ENCODE measurements around the gene TSPAN14. TPM values are rescaled to one million over a fixed set of nuclear protein-coding genes. Genes with fewer than 3 reads are reported as not detected.

The TSPAN14 gene
- total and polyA plus RNA-seq, 2 of the 8 experiments (the other 6 are each of a cell fraction or from before 2014, with no cell fraction given): 47.4 to 57.8 TPM

DNA sequence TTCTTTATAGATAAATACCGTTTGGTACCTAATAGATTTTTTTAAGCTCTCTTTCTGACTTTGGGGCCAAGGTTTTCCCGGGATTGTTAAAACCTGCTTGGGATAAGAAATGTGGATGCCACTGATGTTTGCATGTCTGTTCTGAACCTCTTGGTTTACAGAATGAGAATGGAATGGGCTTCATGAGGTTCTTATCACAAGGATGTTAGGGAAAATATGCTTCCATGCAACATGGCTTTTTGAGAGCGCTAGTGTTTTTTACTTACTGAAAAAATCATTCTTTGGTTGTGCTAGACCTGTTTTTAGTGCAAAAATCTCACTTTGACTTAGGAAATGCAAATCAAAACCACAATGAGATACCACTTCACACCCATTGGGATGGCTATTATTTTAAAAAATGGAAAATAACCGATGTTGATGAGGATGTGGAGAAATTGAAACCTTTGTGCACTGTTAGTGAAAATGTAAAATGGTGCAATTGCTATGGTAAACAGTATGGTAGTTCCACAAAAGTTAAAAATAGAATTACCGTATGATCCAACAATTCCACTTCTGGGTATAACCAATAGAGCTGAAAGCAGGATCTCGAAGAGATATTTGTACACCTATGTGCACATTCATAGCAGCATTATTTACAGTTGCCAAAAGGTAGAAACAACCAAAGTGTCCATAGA, 38.9 kb downstream of the TSPAN14 start (continued):
- TF ChIP-seq, protein P1, sequence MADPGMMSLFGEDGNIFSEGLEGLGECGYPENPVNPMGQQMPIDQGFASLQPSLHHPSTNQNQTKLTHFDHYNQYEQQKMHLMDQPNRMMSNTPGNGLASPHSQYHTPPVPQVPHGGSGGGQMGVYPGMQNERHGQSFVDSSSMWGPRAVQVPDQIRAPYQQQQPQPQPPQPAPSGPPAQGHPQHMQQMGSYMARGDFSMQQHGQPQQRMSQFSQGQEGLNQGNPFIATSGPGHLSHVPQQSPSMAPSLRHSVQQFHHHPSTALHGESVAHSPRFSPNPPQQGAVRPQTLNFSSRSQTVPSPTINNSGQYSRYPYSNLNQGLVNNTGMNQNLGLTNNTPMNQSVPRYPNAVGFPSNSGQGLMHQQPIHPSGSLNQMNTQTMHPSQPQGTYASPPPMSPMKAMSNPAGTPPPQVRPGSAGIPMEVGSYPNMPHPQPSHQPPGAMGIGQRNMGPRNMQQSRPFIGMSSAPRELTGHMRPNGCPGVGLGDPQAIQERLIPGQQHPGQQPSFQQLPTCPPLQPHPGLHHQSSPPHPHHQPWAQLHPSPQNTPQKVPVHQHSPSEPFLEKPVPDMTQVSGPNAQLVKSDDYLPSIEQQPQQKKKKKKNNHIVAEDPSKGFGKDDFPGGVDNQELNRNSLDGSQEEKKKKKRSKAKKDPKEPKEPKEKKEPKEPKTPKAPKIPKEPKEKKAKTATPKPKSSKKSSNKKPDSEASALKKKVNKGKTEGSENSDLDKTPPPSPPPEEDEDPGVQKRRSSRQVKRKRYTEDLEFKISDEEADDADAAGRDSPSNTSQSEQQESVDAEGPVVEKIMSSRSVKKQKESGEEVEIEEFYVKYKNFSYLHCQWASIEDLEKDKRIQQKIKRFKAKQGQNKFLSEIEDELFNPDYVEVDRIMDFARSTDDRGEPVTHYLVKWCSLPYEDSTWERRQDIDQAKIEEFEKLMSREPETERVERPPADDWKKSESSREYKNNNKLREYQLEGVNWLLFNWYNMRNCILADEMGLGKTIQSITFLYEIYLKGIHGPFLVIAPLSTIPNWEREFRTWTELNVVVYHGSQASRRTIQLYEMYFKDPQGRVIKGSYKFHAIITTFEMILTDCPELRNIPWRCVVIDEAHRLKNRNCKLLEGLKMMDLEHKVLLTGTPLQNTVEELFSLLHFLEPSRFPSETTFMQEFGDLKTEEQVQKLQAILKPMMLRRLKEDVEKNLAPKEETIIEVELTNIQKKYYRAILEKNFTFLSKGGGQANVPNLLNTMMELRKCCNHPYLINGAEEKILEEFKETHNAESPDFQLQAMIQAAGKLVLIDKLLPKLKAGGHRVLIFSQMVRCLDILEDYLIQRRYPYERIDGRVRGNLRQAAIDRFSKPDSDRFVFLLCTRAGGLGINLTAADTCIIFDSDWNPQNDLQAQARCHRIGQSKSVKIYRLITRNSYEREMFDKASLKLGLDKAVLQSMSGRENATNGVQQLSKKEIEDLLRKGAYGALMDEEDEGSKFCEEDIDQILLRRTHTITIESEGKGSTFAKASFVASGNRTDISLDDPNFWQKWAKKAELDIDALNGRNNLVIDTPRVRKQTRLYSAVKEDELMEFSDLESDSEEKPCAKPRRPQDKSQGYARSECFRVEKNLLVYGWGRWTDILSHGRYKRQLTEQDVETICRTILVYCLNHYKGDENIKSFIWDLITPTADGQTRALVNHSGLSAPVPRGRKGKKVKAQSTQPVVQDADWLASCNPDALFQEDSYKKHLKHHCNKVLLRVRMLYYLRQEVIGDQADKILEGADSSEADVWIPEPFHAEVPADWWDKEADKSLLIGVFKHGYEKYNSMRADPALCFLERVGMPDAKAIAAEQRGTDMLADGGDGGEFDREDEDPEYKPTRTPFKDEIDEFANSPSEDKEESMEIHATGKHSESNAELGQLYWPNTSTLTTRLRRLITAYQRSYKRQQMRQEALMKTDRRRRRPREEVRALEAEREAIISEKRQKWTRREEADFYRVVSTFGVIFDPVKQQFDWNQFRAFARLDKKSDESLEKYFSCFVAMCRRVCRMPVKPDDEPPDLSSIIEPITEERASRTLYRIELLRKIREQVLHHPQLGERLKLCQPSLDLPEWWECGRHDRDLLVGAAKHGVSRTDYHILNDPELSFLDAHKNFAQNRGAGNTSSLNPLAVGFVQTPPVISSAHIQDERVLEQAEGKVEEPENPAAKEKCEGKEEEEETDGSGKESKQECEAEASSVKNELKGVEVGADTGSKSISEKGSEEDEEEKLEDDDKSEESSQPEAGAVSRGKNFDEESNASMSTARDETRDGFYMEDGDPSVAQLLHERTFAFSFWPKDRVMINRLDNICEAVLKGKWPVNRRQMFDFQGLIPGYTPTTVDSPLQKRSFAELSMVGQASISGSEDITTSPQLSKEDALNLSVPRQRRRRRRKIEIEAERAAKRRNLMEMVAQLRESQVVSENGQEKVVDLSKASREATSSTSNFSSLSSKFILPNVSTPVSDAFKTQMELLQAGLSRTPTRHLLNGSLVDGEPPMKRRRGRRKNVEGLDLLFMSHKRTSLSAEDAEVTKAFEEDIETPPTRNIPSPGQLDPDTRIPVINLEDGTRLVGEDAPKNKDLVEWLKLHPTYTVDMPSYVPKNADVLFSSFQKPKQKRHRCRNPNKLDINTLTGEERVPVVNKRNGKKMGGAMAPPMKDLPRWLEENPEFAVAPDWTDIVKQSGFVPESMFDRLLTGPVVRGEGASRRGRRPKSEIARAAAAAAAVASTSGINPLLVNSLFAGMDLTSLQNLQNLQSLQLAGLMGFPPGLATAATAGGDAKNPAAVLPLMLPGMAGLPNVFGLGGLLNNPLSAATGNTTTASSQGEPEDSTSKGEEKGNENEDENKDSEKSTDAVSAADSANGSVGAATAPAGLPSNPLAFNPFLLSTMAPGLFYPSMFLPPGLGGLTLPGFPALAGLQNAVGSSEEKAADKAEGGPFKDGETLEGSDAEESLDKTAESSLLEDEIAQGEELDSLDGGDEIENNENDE (IDR thresholded peaks at IDR 0.05; ENCODE audit: insufficient replicate concordance, low read length): no peak
- TF ChIP-seq RAD21 (IDR thresholded peaks at IDR 0.05 in 1 of 2, conservative IDR thresholded peaks at IDR 0.05 in 1 of 2; ENCODE audit: low read depth in 2 of 2, low read length in 2 of 2): no peak
- no peak for TF ChIP-seq POU5F1 (IDR thresholded peaks at IDR 0.05; ENCODE audit: low read depth, low read length)
- no peak for TF ChIP-seq TEAD4 (IDR thresholded peaks at IDR 0.05; ENCODE audit: low read depth, low read length)
- no peak for TF ChIP-seq RBBP5 (IDR thresholded peaks at IDR 0.05; ENCODE audit: borderline replicate concordance, low read depth, low read length)
- TF ChIP-seq HDAC2 (IDR thresholded peaks at IDR 0.05; ENCODE audit: borderline replicate concordance in 1 of 2, low read depth in 2 of 2, low read length in 2 of 2): no peak
- TF ChIP-seq HDAC6 (IDR thresholded peaks at IDR 0.05; ENCODE audit: low read depth, low read length): no peak
- TF ChIP-seq YY1 (IDR thresholded peaks at IDR 0.05; ENCODE audit: low read depth, low read length): no peak
- no peak for TF ChIP-seq CBX5 (IDR thresholded peaks at IDR 0.05; ENCODE audit: low read depth, low read length)
